NB4 (cell line): ENCODE measurements around the gene EXOC4.

Experiments used
- CTCF ChIP-seq: IDR thresholded peaks from one replicate; pipeline ENCODE4 v1.5.1; 2012; ENCODE audit warnings: low read depth, low read length
- MAX ChIP-seq: IDR thresholded peaks from 2 replicates; pipeline ENCODE4 v1.6.1; 2011; ENCODE audit warnings: low read depth, low read length
- POLR2A ChIP-seq: IDR thresholded peaks from 2 replicates; pipeline ENCODE4 v1.6.1; 2011; ENCODE audit warnings: mild to moderate bottlenecking; ENCODE audit not compliant: insufficient read length; ENCODE audit errors: extremely low read depth

- TF ChIP-seq CTCF, result no peak
- TF ChIP-seq POLR2A, result no peak
- TF ChIP-seq MAX, result no peak
These were observed 320.0 kb downstream of the EXOC4 start for GRCh38 chr7:133572843-133573242.
